Panc1 (cell line): ENCODE measurements around the gene OSBPL8.

ENCODE experiments used
- CTCF ChIP-seq: fragments of 450-650 bp; IDR thresholded peaks from 2 replicates; pipeline ENCODE4 v1.5.1; 2017; ENCODE audit warnings: mild to moderate bottlenecking
- POLR2AphosphoS5 ChIP-seq: IDR thresholded peaks from 2 replicates; pipeline ENCODE4 v1.6.1; 2012; ENCODE audit warnings: mild to moderate bottlenecking, low read depth, low read length, moderate library complexity
- REST ChIP-seq, 2 experiments: IDR thresholded peaks; 2 replicates each; pipeline ENCODE4 v1.6.1; 2011 to 2012; ENCODE audit warnings: low read depth in 2 of 2, control low read depth in 1 of 2, low read length in 1 of 2, mild to moderate bottlenecking in 1 of 2, moderate library complexity in 1 of 2; ENCODE audit not compliant: insufficient read depth in 1 of 2
- SIN3A ChIP-seq: IDR thresholded peaks from 2 replicates; pipeline ENCODE4 v1.6.1; 2012; ENCODE audit warnings: low read depth, mild to moderate bottlenecking, low read length, moderate library complexity, borderline replicate concordance; ENCODE audit not compliant: insufficient read depth
- TCF7L2 ChIP-seq: IDR thresholded peaks from 2 replicates; pipeline ENCODE4 v1.6.1; 2011; ENCODE audit warnings: mild to moderate bottlenecking, low read depth, low read length, inconsistent platforms

- TF ChIP-seq SIN3A, result no peak
- TF ChIP-seq CTCF, result no peak
- no peak for TF ChIP-seq POLR2AphosphoS5
- no peak for TF ChIP-seq TCF7L2
- TF ChIP-seq REST (IDR thresholded peaks at IDR 0.05; ENCODE audit: insufficient read depth in 1 of 2, low read depth in 2 of 2, low read length in 1 of 2), result no peak
Measured at GRCh38 chr12:76407710-76408109, 151.9 kb downstream of the OSBPL8 start.
